Measurements from ENCODE around the gene SVBP. TPM values are rescaled to one million over a fixed set of nuclear protein-coding genes. Genes with fewer than 3 reads are reported as not detected.

SVBP gene
- polyA plus RNA-seq, 4 donors, result 17.7 to 36.0 (median 27.0) TPM

GRCh38 chr1:42806593-42806992 lies 10.6 kb downstream of the SVBP start:
- Histone ChIP-seq H3K27ac (ENCODE audit: low read depth in 1 of 3, low read length in 2 of 3) (no peak overlapping the region), H3K36me3 (ENCODE audit: control insufficient read depth in 3 of 3, insufficient read depth in 2 of 3, low read depth in 1 of 3, low read length in 3 of 3) (peaks cover 0 to 18% (median 0%) of the 10 kb centered on the region in 3 donors), H3K27me3 (ENCODE audit: control insufficient read depth in 3 of 3, insufficient read depth in 3 of 3, low read length in 3 of 3) (no peaks in the 10 kb centered on the region), H3K4me3 (ENCODE audit: low read depth in 1 of 3, low read length in 3 of 3) (no peak overlapping the region), H3K4me1 (ENCODE audit: control insufficient read depth in 3 of 3, insufficient read depth in 2 of 3, low read depth in 1 of 3, low read length in 2 of 3) (no peaks in the 10 kb centered on the region), H3K9me3 (ENCODE audit: control insufficient read depth in 2 of 2, insufficient read depth in 1 of 2, low read depth in 1 of 2, low read length in 1 of 2) (peaks cover 0 to 10% of the 10 kb centered on the region in 2 donors)
- FAIRE-seq (no peak), DNase-seq (no peak)
- 85 to 95% (median 94%) methylated on average over 5 of the region's 5 CpGs for WGBS, 3 donors

- FAIRE-seq (no peak), DNase-seq (no peak)
- Histone ChIP-seq H3K27ac (ENCODE audit: low read depth in 1 of 3, low read length in 2 of 3) (no peak overlapping the region), H3K4me3 (ENCODE audit: low read depth in 1 of 3, low read length in 3 of 3) (no peak overlapping the region), H3K36me3 (ENCODE audit: control insufficient read depth in 3 of 3, insufficient read depth in 2 of 3, low read depth in 1 of 3, low read length in 3 of 3) (peaks cover 0 to 15% (median 0%) of the 10 kb centered on the region in 3 donors), H3K4me1 (ENCODE audit: control insufficient read depth in 3 of 3, insufficient read depth in 2 of 3, low read depth in 1 of 3, low read length in 2 of 3) (no peaks in the 10 kb centered on the region), H3K9me3 (ENCODE audit: control insufficient read depth in 2 of 2, insufficient read depth in 1 of 2, low read depth in 1 of 2, low read length in 1 of 2) (peaks cover 0 to 10% of the 10 kb centered on the region in 2 donors), H3K27me3 (ENCODE audit: control insufficient read depth in 3 of 3, insufficient read depth in 3 of 3, low read length in 3 of 3) (no peaks in the 10 kb centered on the region)
These were observed 11.0 kb downstream of the SVBP start for GRCh38 chr1:42806171-42806570.

- Histone ChIP-seq H3K4me1 (ENCODE audit: control insufficient read depth in 3 of 3, insufficient read depth in 2 of 3, low read depth in 1 of 3, low read length in 2 of 3) (no peaks in the 10 kb centered on the region), H3K27ac (ENCODE audit: low read depth in 1 of 3, low read length in 2 of 3) (no peak overlapping the region), H3K4me3 (ENCODE audit: low read depth in 1 of 3, low read length in 3 of 3) (no peak overlapping the region), H3K36me3 (ENCODE audit: control insufficient read depth in 3 of 3, insufficient read depth in 2 of 3, low read depth in 1 of 3, low read length in 3 of 3) (peaks cover 0 to 10% (median 0%) of the 10 kb centered on the region in 3 donors), H3K27me3 (ENCODE audit: control insufficient read depth in 3 of 3, insufficient read depth in 3 of 3, low read length in 3 of 3) (no peaks in the 10 kb centered on the region), H3K9me3 (ENCODE audit: control insufficient read depth in 2 of 2, insufficient read depth in 1 of 2, low read depth in 1 of 2, low read length in 1 of 2) (peaks cover 0 to 10% of the 10 kb centered on the region in 2 donors)
- no peak for FAIRE-seq
- DNase-seq, result no peak
- 79 to 93% (median 84%) methylated on average over 8 of the region's 8 CpGs for WGBS, 3 donors
These were observed 15.2 kb downstream of the SVBP start for GRCh38 chr1:42801832-42802473.

GRCh38 chr1:42797979-42798378 lies 19.2 kb downstream of the SVBP start:
- WGBS, 3 donors, result 83 to 88% (median 85%) methylated on average over 5 of the region's 5 CpGs
- Histone ChIP-seq H3K27ac (ENCODE audit: low read depth in 1 of 3, low read length in 2 of 3) (no peak overlapping the region), H3K4me1 (ENCODE audit: control insufficient read depth in 3 of 3, insufficient read depth in 2 of 3, low read depth in 1 of 3, low read length in 2 of 3) (no peaks in the 10 kb centered on the region), H3K36me3 (ENCODE audit: control insufficient read depth in 3 of 3, insufficient read depth in 2 of 3, low read depth in 1 of 3, low read length in 3 of 3) (no peaks in the 10 kb centered on the region), H3K9me3 (ENCODE audit: control insufficient read depth in 2 of 2, insufficient read depth in 1 of 2, low read depth in 1 of 2, low read length in 1 of 2) (no peaks in the 10 kb centered on the region), H3K27me3 (ENCODE audit: control insufficient read depth in 3 of 3, insufficient read depth in 3 of 3, low read length in 3 of 3) (peaks cover 0 to under 1% (median 0%) of the 10 kb centered on the region in 3 donors), H3K4me3 (ENCODE audit: low read depth in 1 of 3, low read length in 3 of 3) (no peak overlapping the region)
- no peak for DNase-seq
- FAIRE-seq, result no peak

- Histone ChIP-seq H3K27ac (ENCODE audit: low read depth in 1 of 3, low read length in 2 of 3) (no peak overlapping the region), H3K9me3 (ENCODE audit: control insufficient read depth in 2 of 2, insufficient read depth in 1 of 2, low read depth in 1 of 2, low read length in 1 of 2) (no peaks in the 10 kb centered on the region), H3K4me1 (ENCODE audit: control insufficient read depth in 3 of 3, insufficient read depth in 2 of 3, low read depth in 1 of 3, low read length in 2 of 3) (no peaks in the 10 kb centered on the region), H3K36me3 (ENCODE audit: control insufficient read depth in 3 of 3, insufficient read depth in 2 of 3, low read depth in 1 of 3, low read length in 3 of 3) (no peaks in the 10 kb centered on the region), H3K4me3 (ENCODE audit: low read depth in 1 of 3, low read length in 3 of 3) (no peak overlapping the region), H3K27me3 (ENCODE audit: control insufficient read depth in 3 of 3, insufficient read depth in 3 of 3, low read length in 3 of 3) (peaks cover 0 to 2% (median 0%) of the 10 kb centered on the region in 3 donors)
- DNase-seq, result no peak
- 69 to 76% (median 72%) methylated on average over 3 of the region's 3 CpGs for WGBS, 3 donors
- FAIRE-seq, result no peak
These were observed 19.8 kb downstream of the SVBP start for GRCh38 chr1:42797414-42797813.

- DNase-seq, result no peak
- no peaks in the 10 kb centered on the region for H3K4me1 ChIP-seq (ENCODE audit: control insufficient read depth in 3 of 3, insufficient read depth in 2 of 3, low read depth in 1 of 3, low read length in 2 of 3)
- no peak for FAIRE-seq
- peaks cover 0 to 6% (median 0%) of the 10 kb centered on the region in 3 donors for H3K27me3 ChIP-seq (ENCODE audit: control insufficient read depth in 3 of 3, insufficient read depth in 3 of 3, low read length in 3 of 3)
- H3K36me3 ChIP-seq (ENCODE audit: control insufficient read depth in 3 of 3, insufficient read depth in 2 of 3, low read depth in 1 of 3, low read length in 3 of 3), result peaks cover 0 to 2% (median 0%) of the 10 kb centered on the region in 3 donors
- H3K27ac ChIP-seq (ENCODE audit: low read depth in 1 of 3, low read length in 2 of 3), result no peak overlapping the region
- 67 to 80% (median 79%) methylated on average over 1 to 2 of the region's 2 CpGs for WGBS, 3 donors
- H3K9me3 ChIP-seq (ENCODE audit: control insufficient read depth in 2 of 2, insufficient read depth in 1 of 2, low read depth in 1 of 2, low read length in 1 of 2), result no peaks in the 10 kb centered on the region
- no peak overlapping the region for H3K4me3 ChIP-seq (ENCODE audit: low read depth in 1 of 3, low read length in 3 of 3)
These were observed 23.4 kb downstream of the SVBP start for GRCh38 chr1:42793824-42794223.

- no peak for DNase-seq
- Histone ChIP-seq H3K27me3 (ENCODE audit: control insufficient read depth in 3 of 3, insufficient read depth in 3 of 3, low read length in 3 of 3) (peaks cover 0 to 38% (median 0%) of the 10 kb centered on the region in 3 donors), H3K9me3 (ENCODE audit: control insufficient read depth in 2 of 2, insufficient read depth in 1 of 2, low read depth in 1 of 2, low read length in 1 of 2) (no peaks in the 10 kb centered on the region), H3K4me1 (ENCODE audit: control insufficient read depth in 3 of 3, insufficient read depth in 2 of 3, low read depth in 1 of 3, low read length in 2 of 3) (peaks cover 0 to 9% (median 0%) of the 10 kb centered on the region in 3 donors), H3K36me3 (ENCODE audit: control insufficient read depth in 3 of 3, insufficient read depth in 2 of 3, low read depth in 1 of 3, low read length in 3 of 3) (peaks cover 0 to 12% (median 0%) of the 10 kb centered on the region in 3 donors), H3K27ac (ENCODE audit: low read depth in 1 of 3, low read length in 2 of 3) (no peak overlapping the region), H3K4me3 (ENCODE audit: low read depth in 1 of 3, low read length in 3 of 3) (no peak overlapping the region)
- 89 to 100% (median 94%) methylated on average over 1 of the region's 1 CpG for WGBS, 3 donors
- FAIRE-seq, result no peak
These were observed 29.2 kb downstream of the SVBP start for GRCh38 chr1:42788021-42788420.

GRCh38 chr1:42786097-42786496 lies 31.1 kb downstream of the SVBP start:
- Histone ChIP-seq H3K4me3 (ENCODE audit: low read depth in 1 of 3, low read length in 3 of 3) (no peak overlapping the region), H3K9me3 (ENCODE audit: control insufficient read depth in 2 of 2, insufficient read depth in 1 of 2, low read depth in 1 of 2, low read length in 1 of 2) (no peaks in the 10 kb centered on the region), H3K36me3 (ENCODE audit: control insufficient read depth in 3 of 3, insufficient read depth in 2 of 3, low read depth in 1 of 3, low read length in 3 of 3) (peaks cover 0 to 18% (median 0%) of the 10 kb centered on the region in 3 donors), H3K27ac (ENCODE audit: low read depth in 1 of 3, low read length in 2 of 3) (no peak overlapping the region), H3K4me1 (ENCODE audit: control insufficient read depth in 3 of 3, insufficient read depth in 2 of 3, low read depth in 1 of 3, low read length in 2 of 3) (peaks cover 0 to 9% (median 0%) of the 10 kb centered on the region in 3 donors), H3K27me3 (ENCODE audit: control insufficient read depth in 3 of 3, insufficient read depth in 3 of 3, low read length in 3 of 3) (peaks cover 0 to 37% (median 0%) of the 10 kb centered on the region in 3 donors)
- DNase-seq (no peak), FAIRE-seq (no peak)
- WGBS, 3 donors, result 86 to 92% (median 92%) methylated on average over 5 of the region's 5 CpGs
